SK-N-MC (cell line): ENCODE measurements around the gene FKBP6.
"Not testable (repeated sequence)": the region's sequence is repeated elsewhere in the genome, so short reads cannot be mapped to it uniquely, and the experiment has no call there.

Experiments used
- EZH2 ChIP-seq: fragments of 200-600 bp; sonication (generic); IDR thresholded peaks from one replicate; pipeline ENCODE4 v1.6.1; 2017; ENCODE audit warnings: antibody characterized with exemption
- FOXP2 ChIP-seq: optimal IDR thresholded peaks from 2 replicates; pipeline ENCODE3; 2011; ENCODE audit warnings: mild to moderate bottlenecking, moderate library complexity; ENCODE audit not compliant: insufficient read depth; ENCODE audit errors: extremely low read length, control extremely low read depth
- POLR2AphosphoS5 ChIP-seq: IDR thresholded peaks from 2 replicates; pipeline ENCODE4 v1.6.1; 2012; ENCODE audit warnings: mild to moderate bottlenecking, low read depth, low read length, borderline replicate concordance

DNA sequence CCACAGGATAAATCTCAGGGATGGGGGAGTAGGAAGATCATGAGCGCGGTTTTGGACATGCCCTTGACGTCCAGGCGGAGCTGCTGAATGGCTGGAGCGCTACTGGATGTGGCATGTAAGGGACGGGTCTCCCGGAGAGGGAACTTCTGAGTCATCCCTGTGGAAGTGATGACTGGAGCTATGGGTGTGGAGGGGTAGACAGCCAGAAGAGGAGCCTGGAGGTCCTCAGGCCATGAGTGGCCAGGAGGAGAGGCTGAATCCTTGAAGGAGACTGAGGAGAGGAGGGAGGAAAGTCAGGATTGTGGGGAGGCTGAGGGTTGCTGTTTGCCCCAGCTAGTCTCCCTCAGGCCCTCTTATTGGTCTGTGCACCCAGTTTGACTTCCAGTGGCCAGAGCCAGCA is 16.5 kb upstream of the FKBP6 start:
- TF ChIP-seq POLR2AphosphoS5, EZH2, FOXP2: not testable (repeated sequence)
